Thyroid gland (tissue), 4 donors: ENCODE results near the gene PITRM1.

Experiments
- CTCF ChIP-seq, 6 experiments: fragments of 200-600 bp in 3 of 6; fragments of 450-650 bp in 3 of 6; sonication (generic) in 3 of 6; IDR thresholded peaks; one replicate each; pipeline ENCODE4 v1.5.1; 2016 to 2019; ENCODE audit warnings: antibody characterized with exemption in 6 of 6, mild to moderate bottlenecking in 2 of 6, inconsistent platforms in 1 of 6, moderate library complexity in 1 of 6
- POLR2A ChIP-seq, 2 donors: fragments of 450-650 bp; IDR thresholded peaks; one replicate each; pipeline ENCODE4 v1.6.1; 2017; ENCODE audit warnings: antibody characterized with exemption in 2 of 2, mild to moderate bottlenecking in 2 of 2, moderate library complexity in 1 of 2

- no peak for TF ChIP-seq CTCF (IDR thresholded peaks at IDR 0.05)
- TF ChIP-seq POLR2A (IDR thresholded peaks at IDR 0.05): no peak
Observed at GRCh38 chr10:3124412-3125175, 48.0 kb downstream of the PITRM1 start.
